IPS-15b (cell line): ENCODE measurements around the gene KLK11.

ENCODE experiments used
- H3K27me3 ChIP-seq: one replicate; pipeline ENCODE4 v1.6.1; 2013; ENCODE audit warnings: low read length; ENCODE audit not compliant: control insufficient read depth, insufficient read depth
- H3K36me3 ChIP-seq: one replicate; pipeline ENCODE4 v1.6.1; 2013; ENCODE audit warnings: low read length; ENCODE audit not compliant: control insufficient read depth, insufficient read depth
- H3K4me1 ChIP-seq: one replicate; pipeline ENCODE4 v1.6.1; 2013; ENCODE audit warnings: mild to moderate bottlenecking, low read length; ENCODE audit not compliant: control insufficient read depth, insufficient read depth
- H3K4me3 ChIP-seq: one replicate; pipeline ENCODE4 v1.5.1; 2013; ENCODE audit warnings: low read depth, low read length
- H3K9ac ChIP-seq: one replicate; pipeline ENCODE4 v1.6.1; 2013; ENCODE audit warnings: low read depth, mild to moderate bottlenecking, low read length
- H3K9me3 ChIP-seq: one replicate; pipeline ENCODE4 v1.6.1; 2013; ENCODE audit warnings: mild to moderate bottlenecking, low read length; ENCODE audit not compliant: control insufficient read depth, insufficient read depth

KLK11 gene, protein sequence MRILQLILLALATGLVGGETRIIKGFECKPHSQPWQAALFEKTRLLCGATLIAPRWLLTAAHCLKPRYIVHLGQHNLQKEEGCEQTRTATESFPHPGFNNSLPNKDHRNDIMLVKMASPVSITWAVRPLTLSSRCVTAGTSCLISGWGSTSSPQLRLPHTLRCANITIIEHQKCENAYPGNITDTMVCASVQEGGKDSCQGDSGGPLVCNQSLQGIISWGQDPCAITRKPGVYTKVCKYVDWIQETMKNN

DNA sequence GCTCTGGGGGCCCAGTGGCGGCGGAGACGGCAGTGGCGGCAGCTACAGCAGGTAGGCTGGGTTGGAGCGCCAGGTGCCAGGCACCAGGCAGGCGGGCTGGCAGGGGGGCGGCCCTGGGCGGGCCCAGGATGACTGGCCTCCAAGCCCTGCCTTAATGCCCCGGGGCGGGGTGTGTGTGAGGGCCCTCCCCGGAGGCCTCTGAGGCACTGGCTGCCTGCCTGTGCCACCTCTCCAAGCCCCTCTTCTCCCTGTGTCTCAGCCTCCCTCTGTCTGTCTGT is at the start of gene KLK11:
Gene KLK11 (minus strand): TSS at position 63 of the 278 bp plus-strand sequence. CDS start 985 bp downstream, outside the sequence.
- no peaks in the 10 kb centered on the region for H3K36me3 ChIP-seq
- peaks cover 6% of the 10 kb centered on the region for H3K4me1 ChIP-seq
- no peaks in the 10 kb centered on the region for H3K9me3 ChIP-seq
- H3K9ac ChIP-seq = no peak within 1 kb of the TSS
- no peak within 1 kb of the TSS for H3K4me3 ChIP-seq
- no peaks in the 10 kb centered on the region for H3K27me3 ChIP-seq

DNA sequence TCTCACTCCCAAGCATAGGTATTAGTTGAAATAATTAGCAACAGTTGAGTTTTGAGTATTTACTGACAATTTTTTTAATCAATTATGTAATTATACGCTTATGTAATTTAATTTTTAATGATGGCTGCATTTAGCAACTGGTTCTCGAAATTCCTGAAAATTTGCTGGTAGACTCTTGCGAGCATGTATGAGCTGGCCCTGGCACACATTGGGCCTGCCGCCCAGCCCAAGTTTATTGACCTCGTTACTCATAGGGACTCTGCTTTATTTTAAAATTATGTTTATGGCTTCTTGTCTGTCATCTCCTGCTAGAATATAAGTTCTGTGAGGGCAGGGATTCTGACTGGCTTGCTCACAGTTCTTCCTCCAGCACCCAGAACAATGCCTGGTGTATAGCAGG is 49.6 kb upstream of the KLK11 start:
- Histone ChIP-seq H3K9me3 (no peaks in the 10 kb centered on the region), H3K9ac (no peak overlapping the region), H3K4me3 (no peak overlapping the region), H3K27me3 (no peaks in the 10 kb centered on the region), H3K36me3 (no peaks in the 10 kb centered on the region), H3K4me1 (no peaks in the 10 kb centered on the region)

DNA sequence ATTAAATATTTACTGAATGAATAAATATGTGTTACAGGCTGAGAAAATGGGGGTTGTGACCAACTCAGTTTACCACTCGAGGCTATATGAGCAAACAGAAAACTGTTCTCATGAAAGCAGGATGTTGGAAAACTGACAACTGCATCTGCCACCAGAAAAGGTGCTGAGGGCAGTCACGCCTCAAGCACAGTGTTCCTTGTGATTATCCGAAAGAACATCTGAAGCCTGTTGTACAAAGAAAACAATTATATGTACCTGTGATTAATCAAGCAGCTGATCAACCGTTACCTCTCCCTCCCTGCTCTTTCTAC is 44.6 kb upstream of the KLK11 start:
- no peaks in the 10 kb centered on the region for H3K9me3 ChIP-seq
- H3K4me3 ChIP-seq = no peak overlapping the region
- H3K36me3 ChIP-seq = no peaks in the 10 kb centered on the region
- peaks cover 2% of the 10 kb centered on the region for H3K4me1 ChIP-seq
- no peak overlapping the region for H3K9ac ChIP-seq
- peaks cover 2% of the 10 kb centered on the region for H3K27me3 ChIP-seq

DNA sequence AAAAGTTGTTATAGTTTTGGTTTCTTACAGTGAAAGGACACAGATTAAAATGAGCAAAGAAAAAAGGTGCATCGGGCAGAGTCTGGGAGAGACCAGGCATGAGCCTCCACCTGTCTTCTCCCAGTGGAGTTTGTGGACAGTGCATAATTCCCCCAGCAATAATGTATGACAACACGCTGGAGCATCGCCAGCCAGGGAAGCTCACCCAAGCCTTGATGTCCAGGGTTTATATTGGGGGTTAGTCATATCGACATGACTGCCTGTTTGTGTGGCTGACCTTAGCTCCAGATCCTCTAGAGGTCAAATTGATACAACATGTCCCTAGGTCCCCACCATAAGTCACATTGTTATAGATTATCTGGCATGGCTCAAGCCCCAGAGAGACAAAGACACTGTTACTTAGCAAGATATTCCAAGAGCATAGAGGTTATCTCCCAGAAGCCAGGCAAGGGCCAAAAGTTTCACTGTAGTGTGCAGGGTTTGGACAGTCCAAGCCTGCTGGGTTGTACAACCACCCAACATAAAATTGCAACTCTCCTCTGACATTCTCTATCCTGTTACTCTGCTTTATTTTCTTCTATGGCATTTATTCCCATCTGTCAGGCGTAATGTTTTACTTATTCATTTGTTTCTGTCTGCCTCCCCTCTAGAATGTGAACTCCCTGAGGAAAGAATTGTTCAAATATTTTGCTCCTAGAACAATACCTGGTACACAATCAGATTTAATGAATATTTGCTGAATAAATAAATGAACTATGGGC is 44.1 kb upstream of the KLK11 start:
- peaks cover 2% of the 10 kb centered on the region for H3K27me3 ChIP-seq
- no peaks in the 10 kb centered on the region for H3K36me3 ChIP-seq
- H3K4me1 ChIP-seq = peaks cover 5% of the 10 kb centered on the region
- no peak overlapping the region for H3K4me3 ChIP-seq
- H3K9me3 ChIP-seq = no peaks in the 10 kb centered on the region
- H3K9ac ChIP-seq = no peak overlapping the region

DNA sequence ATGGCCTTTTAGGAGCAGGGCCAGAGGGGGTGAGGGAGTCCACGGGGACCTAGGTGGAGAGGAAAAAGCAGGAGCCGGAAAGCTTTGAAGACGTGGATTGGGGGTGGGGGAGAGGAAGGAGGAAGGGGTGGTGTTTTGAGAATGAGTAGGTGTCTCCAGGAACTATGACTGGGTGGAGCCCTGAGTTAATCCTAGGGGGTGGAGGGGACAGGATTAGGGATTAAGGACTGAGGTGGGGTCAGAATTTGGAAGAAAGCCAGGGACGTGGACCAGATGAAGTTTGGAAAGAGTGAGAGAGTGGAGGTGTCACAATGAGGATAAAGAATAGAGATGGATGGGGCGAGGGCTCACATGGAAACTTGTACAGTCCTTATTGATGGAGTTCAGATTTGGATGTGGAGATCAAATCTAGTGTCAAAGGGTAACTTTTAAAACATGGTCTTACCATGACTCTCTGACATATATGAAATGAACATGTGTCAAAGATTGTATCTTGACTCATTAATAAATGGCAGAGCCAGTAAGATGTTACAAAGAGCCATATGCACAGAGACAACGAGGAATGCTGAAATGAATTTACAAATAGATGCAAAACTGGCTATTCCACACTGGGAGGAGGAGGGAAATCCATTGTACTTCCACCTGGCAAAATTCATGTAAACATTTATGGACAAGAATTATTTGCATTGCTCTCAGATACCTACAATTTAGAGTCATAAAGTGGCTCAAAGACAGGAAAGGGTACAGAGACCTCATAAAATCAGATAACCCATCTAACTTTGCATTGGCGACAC is 40.2 kb upstream of the KLK11 start:
- no peaks in the 10 kb centered on the region for H3K9me3 ChIP-seq
- H3K36me3 ChIP-seq = no peaks in the 10 kb centered on the region
- H3K27me3 ChIP-seq = peaks cover 2% of the 10 kb centered on the region
- H3K9ac ChIP-seq = no peak overlapping the region
- H3K4me1 ChIP-seq = peaks cover 5% of the 10 kb centered on the region
- no peak overlapping the region for H3K4me3 ChIP-seq

DNA sequence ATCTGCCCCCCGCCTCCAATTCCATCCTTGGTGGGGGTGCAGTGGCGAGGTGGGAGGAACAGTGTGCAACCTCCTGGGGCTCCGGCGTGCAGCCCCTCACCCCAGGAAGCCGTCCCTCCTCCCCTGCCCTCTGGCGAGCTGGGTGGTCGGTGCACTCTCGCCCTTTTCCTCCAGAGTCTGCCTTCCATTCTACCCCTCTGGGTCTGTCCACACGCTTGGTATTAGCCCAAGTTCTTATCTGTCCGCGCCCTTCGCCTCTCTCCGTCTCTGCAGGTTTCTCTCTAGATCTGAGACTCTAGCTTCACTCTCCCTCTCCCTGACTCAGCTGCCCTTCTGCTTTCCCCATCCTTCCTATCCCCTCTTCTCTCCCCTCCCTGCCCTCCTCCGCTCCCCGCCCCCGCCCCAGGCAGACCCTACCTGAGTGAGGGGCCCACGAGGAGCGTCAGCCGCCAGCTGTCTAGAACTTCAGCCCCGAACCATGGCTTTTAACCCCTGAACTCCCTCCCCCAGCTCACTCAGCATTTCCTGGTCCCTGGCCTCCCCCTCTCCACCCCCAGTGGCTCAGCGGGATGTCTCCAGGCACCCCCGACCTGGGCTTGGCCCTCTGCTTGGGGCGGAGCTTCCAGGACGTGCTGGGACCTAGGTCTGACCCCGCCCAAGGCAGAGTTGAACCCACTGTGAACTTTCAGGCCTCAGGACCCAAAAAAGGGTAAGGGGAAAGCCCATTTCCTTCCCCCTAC is 39.0 kb upstream of the KLK11 start:
- H3K4me3 ChIP-seq = peak overlapping the region; percentile 82

DNA sequence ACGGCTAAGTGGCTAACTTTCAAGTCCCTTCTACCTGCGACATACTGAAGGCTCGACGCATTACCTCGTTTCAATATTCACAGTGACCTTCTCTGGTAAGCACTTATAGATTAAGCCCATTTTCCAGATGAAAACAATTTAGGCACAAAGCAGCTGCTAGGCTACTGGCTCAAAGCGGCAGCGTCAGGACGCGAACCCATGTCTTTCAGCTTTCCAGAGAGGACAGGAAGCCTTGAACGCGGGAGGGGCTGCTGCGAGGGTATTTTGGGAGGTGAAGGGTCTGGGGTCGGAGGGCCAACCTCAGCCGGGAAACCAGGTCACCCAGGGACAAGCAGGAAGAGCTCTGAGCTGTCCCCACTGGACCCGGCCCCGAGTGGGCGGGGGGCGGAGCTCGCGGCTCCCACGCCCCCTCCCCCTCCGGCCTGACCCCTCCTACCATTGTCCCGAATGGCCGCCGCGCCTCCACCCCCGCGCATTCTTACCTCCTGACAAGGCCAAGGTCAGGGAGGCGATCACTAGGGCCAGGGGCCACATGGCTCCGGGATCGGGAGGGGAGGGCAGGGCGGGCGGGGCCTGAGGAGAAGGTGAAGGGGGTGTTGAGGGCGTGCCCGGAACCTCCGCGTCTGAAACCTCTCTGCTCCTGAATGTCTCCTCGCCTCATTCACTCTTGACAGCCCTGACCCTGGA is 38.3 kb upstream of the KLK11 start, which contains the start of gene KLK13:
Gene KLK13 (minus strand): TSS at position 559 of the 687 bp plus-strand sequence. CDS start 25 bp downstream, at position 534.
- Histone ChIP-seq H3K9me3 (no peaks in the 10 kb centered on the region), H3K27me3 (peaks cover 2% of the 10 kb centered on the region), H3K9ac (no peak within 1 kb of the TSS), H3K36me3 (no peaks in the 10 kb centered on the region), H3K4me1 (peaks cover 5% of the 10 kb centered on the region), H3K4me3 (peak within 1 kb of the TSS; percentile 82)

More for the DNA sequence above, 39.0 kb upstream of the KLK11 start:
- H3K4me1 ChIP-seq = peaks cover 5% of the 10 kb centered on the region
- peaks cover 2% of the 10 kb centered on the region for H3K27me3 ChIP-seq
- H3K36me3 ChIP-seq = no peaks in the 10 kb centered on the region
- H3K9me3 ChIP-seq = no peaks in the 10 kb centered on the region
- no peak overlapping the region for H3K9ac ChIP-seq

DNA sequence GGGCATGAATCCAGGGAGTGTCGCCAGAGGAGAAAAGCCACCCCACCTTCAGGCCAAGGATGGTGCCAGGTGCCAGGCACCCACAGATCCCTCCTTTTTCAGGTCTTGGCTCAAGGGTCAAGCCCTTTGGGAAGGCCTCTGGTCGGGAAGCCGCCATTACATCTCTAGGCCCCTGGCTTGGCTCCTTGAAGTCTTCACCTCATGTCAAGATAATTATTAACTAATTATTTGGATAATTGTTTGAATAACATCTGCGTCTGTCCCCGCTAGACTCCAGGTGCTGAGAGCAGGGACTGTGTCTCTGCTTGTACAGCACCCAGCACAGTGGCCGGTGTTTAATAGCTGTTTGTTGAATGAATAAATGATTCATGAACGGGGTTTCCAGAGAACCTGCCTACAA is 37.2 kb upstream of the KLK11 start:
- H3K36me3 ChIP-seq = no peaks in the 10 kb centered on the region
- H3K9ac ChIP-seq = no peak overlapping the region
- peaks cover 5% of the 10 kb centered on the region for H3K4me1 ChIP-seq
- no peaks in the 10 kb centered on the region for H3K9me3 ChIP-seq
- no peaks in the 10 kb centered on the region for H3K27me3 ChIP-seq
- H3K4me3 ChIP-seq = no peak overlapping the region

DNA sequence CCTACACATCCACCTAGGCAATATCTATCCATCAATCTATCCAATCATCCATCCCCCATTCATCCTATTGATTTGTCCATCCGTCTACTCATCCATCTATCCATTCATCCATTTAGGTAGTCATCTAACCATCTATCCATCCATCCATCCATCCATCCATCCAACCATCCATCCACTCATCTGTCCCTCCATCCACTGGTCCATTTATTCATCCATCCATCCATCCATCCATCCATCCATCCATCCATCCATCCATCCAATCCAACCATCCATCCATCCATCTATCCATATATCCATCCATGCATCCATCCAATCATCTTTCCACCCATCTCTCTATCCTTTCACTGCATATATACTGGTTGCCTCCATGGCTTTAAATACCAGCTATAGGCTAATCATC is 34.6 kb upstream of the KLK11 start:
- Histone ChIP-seq H3K27me3 (no peaks in the 10 kb centered on the region), H3K36me3 (no peaks in the 10 kb centered on the region), H3K9ac (no peak overlapping the region)

DNA sequence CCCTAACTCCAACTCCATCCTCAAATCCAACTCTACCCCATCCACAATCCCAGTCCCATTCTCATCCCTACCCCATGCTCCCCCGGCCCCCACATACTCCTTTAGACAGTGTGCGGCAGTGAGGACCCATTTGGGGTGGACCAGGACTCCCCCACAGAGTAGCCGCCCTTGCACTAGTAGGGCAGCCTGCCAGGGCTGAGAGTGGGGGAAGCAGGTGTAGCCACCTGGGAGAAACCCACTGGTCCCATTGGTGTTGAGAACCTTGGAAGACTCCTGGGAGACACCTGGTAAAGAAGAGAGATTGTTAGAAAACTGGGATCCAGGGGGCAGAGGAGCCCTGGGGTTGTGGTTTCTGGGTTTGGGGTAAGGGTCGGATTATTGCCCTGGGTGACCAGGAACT is 33.9 kb upstream of the KLK11 start:
- Histone ChIP-seq H3K9ac (no peak overlapping the region), H3K9me3 (no peaks in the 10 kb centered on the region), H3K36me3 (no peaks in the 10 kb centered on the region), H3K4me1 (no peaks in the 10 kb centered on the region), H3K4me3 (no peak overlapping the region), H3K27me3 (no peaks in the 10 kb centered on the region)

More for the DNA sequence above, 34.6 kb upstream of the KLK11 start:
- Histone ChIP-seq H3K4me1 (peaks cover 3% of the 10 kb centered on the region), H3K9me3 (no peaks in the 10 kb centered on the region), H3K4me3 (no peak overlapping the region)

DNA sequence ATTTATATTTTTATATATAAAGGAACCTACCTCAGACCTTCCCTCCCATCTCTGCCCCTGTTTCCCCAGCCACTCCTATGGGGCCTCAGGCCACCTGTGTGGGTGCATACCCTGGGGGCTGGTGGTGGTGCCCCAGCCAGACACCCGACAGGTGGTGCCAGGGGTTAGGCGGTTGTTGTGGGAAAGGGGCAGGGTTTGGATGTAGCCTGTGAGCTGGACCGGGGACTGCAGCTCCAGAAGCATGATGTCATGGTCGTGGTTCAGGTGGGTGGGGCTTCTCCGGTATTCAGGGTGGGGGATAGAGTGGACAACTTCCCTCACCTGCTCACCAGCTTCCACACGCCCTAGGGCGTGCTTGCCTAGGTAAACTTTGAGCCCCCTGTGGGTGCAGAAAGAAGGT is 33.3 kb upstream of the KLK11 start:
- Histone ChIP-seq H3K9me3 (no peaks in the 10 kb centered on the region), H3K9ac (no peak overlapping the region)

More for the DNA sequence above, 33.3 kb upstream of the KLK11 start:
- no peaks in the 10 kb centered on the region for H3K27me3 ChIP-seq
- H3K36me3 ChIP-seq = no peaks in the 10 kb centered on the region
- H3K4me1 ChIP-seq = no peaks in the 10 kb centered on the region
- no peak overlapping the region for H3K4me3 ChIP-seq
